Measurements from ENCODE around the gene CNTN5.

CNTN5 gene

GRCh38 chr11:99631618-99632017, 610.9 kb downstream of the CNTN5 start:
- no peak for TF ChIP-seq Cebpa-rat (IDR thresholded peaks at IDR 0.05)

GRCh38 chr11:99632969-99633368, 612.2 kb downstream of the CNTN5 start:
- no peaks in the 10 kb centered on the region for H4K20me1 ChIP-seq
- H3K4me2 ChIP-seq: peak overlapping the region in 7 of 11 experiments; percentile 18 to 84 (median 62); a peak in 12 of 22 replicates
- H3K4me1 ChIP-seq: peaks cover 0 to 39% (median 14%) of the 10 kb centered on the region in 10 experiments; a peak in 13 of 20 replicates
- H3K36me3 ChIP-seq: no peaks in the 10 kb centered on the region
- H3K9me3 ChIP-seq (replicated peaks in 1 of 11): peaks cover 0 to 2% (median 0%) of the 10 kb centered on the region in 11 experiments; a peak in 1 of 22 replicates
- H3K27ac ChIP-seq: peak overlapping the region in 6 of 11 experiments; percentile 15 to 65 (median 36); a peak in 9 of 22 replicates
- no peaks in the 10 kb centered on the region for H3K27me3 ChIP-seq
- H3K4me3 ChIP-seq: peak overlapping the region in 1 of 10 experiments; percentile 2; a peak in 2 of 20 replicates
- peak in 3 of 11 experiments; percentile 32 to 61 (median 56); a peak in 5 of 22 replicates for TF ChIP-seq Cebpa-rat (IDR thresholded peaks at IDR 0.05)
- H3K9ac ChIP-seq: no peak overlapping the region

More at GRCh38 chr11:99631618-99632017, 610.9 kb downstream of the CNTN5 start:
- Histone ChIP-seq H3K36me3 (no peaks in the 10 kb centered on the region), H3K9me3 (replicated peaks in 1 of 11) (no peaks in the 10 kb centered on the region), H3K4me2 (peak overlapping the region in 2 of 11 experiments; percentile 72 to 77; a peak in 2 of 22 replicates), H3K9ac (no peak overlapping the region), H3K27ac (0 out of 22 replicates have a peak overlapping the region, but pooled peaks of 1 of the 11 experiments have one; percentile 58), H3K27me3 (no peaks in the 10 kb centered on the region), H4K20me1 (no peaks in the 10 kb centered on the region), H3K4me3 (no peak overlapping the region), H3K4me1 (peaks cover 0 to 39% (median 14%) of the 10 kb centered on the region in 10 experiments; a peak in 13 of 20 replicates)

GRCh38 chr11:99634581-99634980, 613.8 kb downstream of the CNTN5 start:
- Histone ChIP-seq H3K36me3 (no peaks in the 10 kb centered on the region), H3K27ac (no peak overlapping the region), H3K4me3 (no peak overlapping the region), H3K9ac (no peak overlapping the region), H3K9me3 (replicated peaks in 1 of 11) (peaks cover 0 to 16% (median 7%) of the 10 kb centered on the region in 11 experiments; a peak in 10 of 22 replicates), H3K27me3 (no peaks in the 10 kb centered on the region), H3K4me1 (peaks cover 0 to 39% (median 14%) of the 10 kb centered on the region in 10 experiments; a peak in 13 of 20 replicates), H4K20me1 (no peaks in the 10 kb centered on the region), H3K4me2 (peak overlapping the region in 3 of 11 experiments; percentile 72 to 84 (median 77); a peak in 5 of 22 replicates)
- no peak for TF ChIP-seq Cebpa-rat (IDR thresholded peaks at IDR 0.05)

GRCh38 chr11:99638073-99638553, 617.4 kb downstream of the CNTN5 start:
- peak overlapping the region in 1 of 11 experiments; percentile 0; a peak in 1 of 22 replicates for H3K4me2 ChIP-seq
- H4K20me1 ChIP-seq: no peaks in the 10 kb centered on the region
- no peak overlapping the region for H3K4me3 ChIP-seq
- peaks cover 0 to 16% (median 7%) of the 10 kb centered on the region in 11 experiments; a peak in 10 of 22 replicates for H3K9me3 ChIP-seq (replicated peaks in 1 of 11)
- no peaks in the 10 kb centered on the region for H3K27me3 ChIP-seq
- H3K4me1 ChIP-seq: peaks cover 0 to 24% (median 7%) of the 10 kb centered on the region in 10 experiments; a peak in 12 of 20 replicates
- H3K36me3 ChIP-seq: no peaks in the 10 kb centered on the region
- no peak overlapping the region for H3K27ac ChIP-seq
- no peak overlapping the region for H3K9ac ChIP-seq
- TF ChIP-seq Cebpa-rat (IDR thresholded peaks at IDR 0.05): no peak

GRCh38 chr11:99640671-99641070, 619.9 kb downstream of the CNTN5 start:
- Histone ChIP-seq H3K4me2 (no peak overlapping the region), H3K4me3 (no peak overlapping the region), H3K4me1 (no peaks in the 10 kb centered on the region), H4K20me1 (no peaks in the 10 kb centered on the region), H3K9ac (no peak overlapping the region), H3K9me3 (replicated peaks in 1 of 11) (peaks cover 0 to 16% (median 7%) of the 10 kb centered on the region in 11 experiments; a peak in 10 of 22 replicates), H3K27me3 (no peaks in the 10 kb centered on the region), H3K27ac (no peak overlapping the region), H3K36me3 (no peaks in the 10 kb centered on the region)
- no peak for TF ChIP-seq Cebpa-rat (IDR thresholded peaks at IDR 0.05)

- Histone ChIP-seq H3K27me3 (no peaks in the 10 kb centered on the region), H3K27ac (no peak overlapping the region), H3K4me3 (no peak overlapping the region), H4K20me1 (no peaks in the 10 kb centered on the region), H3K4me2 (no peak overlapping the region), H3K36me3 (no peaks in the 10 kb centered on the region), H3K9me3 (replicated peaks in 1 of 11) (no peaks in the 10 kb centered on the region; a peak in 1 of 22 replicates), H3K4me1 (peaks cover 0 to 18% (median 0%) of the 10 kb centered on the region in 10 experiments; a peak in 6 of 20 replicates), H3K9ac (no peak overlapping the region)
- TF ChIP-seq Cebpa-rat (IDR thresholded peaks at IDR 0.05): no peak
These were observed 625.2 kb downstream of the CNTN5 start for GRCh38 chr11:99645934-99646333.

- Histone ChIP-seq H4K20me1 (no peaks in the 10 kb centered on the region), H3K4me1 (peaks cover 0 to 5% (median 0%) of the 10 kb centered on the region in 10 experiments; a peak in 1 of 20 replicates), H3K36me3 (no peaks in the 10 kb centered on the region), H3K4me2 (no peak overlapping the region), H3K27ac (no peak overlapping the region), H3K4me3 (no peak overlapping the region), H3K27me3 (no peaks in the 10 kb centered on the region), H3K9ac (no peak overlapping the region), H3K9me3 (replicated peaks in 1 of 11) (no peaks in the 10 kb centered on the region)
- TF ChIP-seq Cebpa-rat (IDR thresholded peaks at IDR 0.05): no peak
These were observed 649.4 kb downstream of the CNTN5 start for GRCh38 chr11:99670067-99670676.

- no peaks in the 10 kb centered on the region for H4K20me1 ChIP-seq
- H3K9ac ChIP-seq: no peak overlapping the region
- TF ChIP-seq Cebpa-rat (IDR thresholded peaks at IDR 0.05): no peak
- H3K4me2 ChIP-seq: no peak overlapping the region
- H3K4me1 ChIP-seq: peaks cover 0 to 5% (median 0%) of the 10 kb centered on the region in 10 experiments; a peak in 1 of 20 replicates
- H3K27me3 ChIP-seq: no peaks in the 10 kb centered on the region
- no peaks in the 10 kb centered on the region for H3K9me3 ChIP-seq (replicated peaks in 1 of 11)
- H3K36me3 ChIP-seq: no peaks in the 10 kb centered on the region
- H3K4me3 ChIP-seq: no peak overlapping the region
- H3K27ac ChIP-seq: no peak overlapping the region
These were observed 651.2 kb downstream of the CNTN5 start for GRCh38 chr11:99671808-99672409.

GRCh38 chr11:99676292-99676691, 655.5 kb downstream of the CNTN5 start:
- H3K36me3 ChIP-seq: no peaks in the 10 kb centered on the region
- H3K4me1 ChIP-seq: peaks cover 0 to 5% (median 0%) of the 10 kb centered on the region in 10 experiments; a peak in 1 of 20 replicates
- no peak overlapping the region for H3K9ac ChIP-seq
- no peak overlapping the region for H3K4me2 ChIP-seq
- TF ChIP-seq Cebpa-rat (IDR thresholded peaks at IDR 0.05): no peak
- no peak overlapping the region for H3K27ac ChIP-seq
- no peaks in the 10 kb centered on the region for H3K9me3 ChIP-seq (replicated peaks in 1 of 11)
- H4K20me1 ChIP-seq: no peaks in the 10 kb centered on the region
- no peaks in the 10 kb centered on the region for H3K27me3 ChIP-seq
- no peak overlapping the region for H3K4me3 ChIP-seq
